ENCODE data around the gene HPSE2. TPM values are rescaled to one million over a fixed set of nuclear protein-coding genes. Genes with fewer than 3 reads are reported as not detected.

Gene HPSE2
- total and polyA plus RNA-seq, 2 of the 13 experiments (the other 11 are each of a cell fraction or from before 2014, with no cell fraction given), result 0.01 TPM; not detected in 1

DNA sequence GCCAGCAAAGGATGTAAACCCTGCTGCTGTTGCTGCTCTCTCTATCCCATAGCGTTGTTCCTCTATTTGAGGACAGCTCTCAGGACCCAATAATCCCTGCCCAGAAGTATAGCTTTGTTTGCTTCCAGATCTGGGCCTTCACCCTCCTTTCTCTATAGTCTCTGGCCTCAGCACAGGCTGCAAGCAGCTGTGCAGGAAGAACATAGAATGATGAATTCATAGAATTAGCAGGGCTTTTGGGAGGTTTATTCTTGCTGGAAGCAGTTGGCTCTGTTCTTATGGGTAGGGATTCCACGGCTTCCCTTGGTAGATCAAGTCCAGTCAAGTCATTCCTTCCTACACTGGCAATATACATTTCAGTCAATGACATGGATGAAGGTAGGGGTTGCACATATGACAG, 354.7 kb downstream of the HPSE2 start:
- FAIRE-seq (no peak), ATAC-seq (no peak), DNase-seq (ENCODE audit: low spot score) (no peak)
- TF ChIP-seq ZNF326 (CRISPR knock-in tag; IDR thresholded peaks at IDR 0.05; ENCODE audit: borderline replicate concordance), result no peak
- TF ChIP-seq, protein P1, sequence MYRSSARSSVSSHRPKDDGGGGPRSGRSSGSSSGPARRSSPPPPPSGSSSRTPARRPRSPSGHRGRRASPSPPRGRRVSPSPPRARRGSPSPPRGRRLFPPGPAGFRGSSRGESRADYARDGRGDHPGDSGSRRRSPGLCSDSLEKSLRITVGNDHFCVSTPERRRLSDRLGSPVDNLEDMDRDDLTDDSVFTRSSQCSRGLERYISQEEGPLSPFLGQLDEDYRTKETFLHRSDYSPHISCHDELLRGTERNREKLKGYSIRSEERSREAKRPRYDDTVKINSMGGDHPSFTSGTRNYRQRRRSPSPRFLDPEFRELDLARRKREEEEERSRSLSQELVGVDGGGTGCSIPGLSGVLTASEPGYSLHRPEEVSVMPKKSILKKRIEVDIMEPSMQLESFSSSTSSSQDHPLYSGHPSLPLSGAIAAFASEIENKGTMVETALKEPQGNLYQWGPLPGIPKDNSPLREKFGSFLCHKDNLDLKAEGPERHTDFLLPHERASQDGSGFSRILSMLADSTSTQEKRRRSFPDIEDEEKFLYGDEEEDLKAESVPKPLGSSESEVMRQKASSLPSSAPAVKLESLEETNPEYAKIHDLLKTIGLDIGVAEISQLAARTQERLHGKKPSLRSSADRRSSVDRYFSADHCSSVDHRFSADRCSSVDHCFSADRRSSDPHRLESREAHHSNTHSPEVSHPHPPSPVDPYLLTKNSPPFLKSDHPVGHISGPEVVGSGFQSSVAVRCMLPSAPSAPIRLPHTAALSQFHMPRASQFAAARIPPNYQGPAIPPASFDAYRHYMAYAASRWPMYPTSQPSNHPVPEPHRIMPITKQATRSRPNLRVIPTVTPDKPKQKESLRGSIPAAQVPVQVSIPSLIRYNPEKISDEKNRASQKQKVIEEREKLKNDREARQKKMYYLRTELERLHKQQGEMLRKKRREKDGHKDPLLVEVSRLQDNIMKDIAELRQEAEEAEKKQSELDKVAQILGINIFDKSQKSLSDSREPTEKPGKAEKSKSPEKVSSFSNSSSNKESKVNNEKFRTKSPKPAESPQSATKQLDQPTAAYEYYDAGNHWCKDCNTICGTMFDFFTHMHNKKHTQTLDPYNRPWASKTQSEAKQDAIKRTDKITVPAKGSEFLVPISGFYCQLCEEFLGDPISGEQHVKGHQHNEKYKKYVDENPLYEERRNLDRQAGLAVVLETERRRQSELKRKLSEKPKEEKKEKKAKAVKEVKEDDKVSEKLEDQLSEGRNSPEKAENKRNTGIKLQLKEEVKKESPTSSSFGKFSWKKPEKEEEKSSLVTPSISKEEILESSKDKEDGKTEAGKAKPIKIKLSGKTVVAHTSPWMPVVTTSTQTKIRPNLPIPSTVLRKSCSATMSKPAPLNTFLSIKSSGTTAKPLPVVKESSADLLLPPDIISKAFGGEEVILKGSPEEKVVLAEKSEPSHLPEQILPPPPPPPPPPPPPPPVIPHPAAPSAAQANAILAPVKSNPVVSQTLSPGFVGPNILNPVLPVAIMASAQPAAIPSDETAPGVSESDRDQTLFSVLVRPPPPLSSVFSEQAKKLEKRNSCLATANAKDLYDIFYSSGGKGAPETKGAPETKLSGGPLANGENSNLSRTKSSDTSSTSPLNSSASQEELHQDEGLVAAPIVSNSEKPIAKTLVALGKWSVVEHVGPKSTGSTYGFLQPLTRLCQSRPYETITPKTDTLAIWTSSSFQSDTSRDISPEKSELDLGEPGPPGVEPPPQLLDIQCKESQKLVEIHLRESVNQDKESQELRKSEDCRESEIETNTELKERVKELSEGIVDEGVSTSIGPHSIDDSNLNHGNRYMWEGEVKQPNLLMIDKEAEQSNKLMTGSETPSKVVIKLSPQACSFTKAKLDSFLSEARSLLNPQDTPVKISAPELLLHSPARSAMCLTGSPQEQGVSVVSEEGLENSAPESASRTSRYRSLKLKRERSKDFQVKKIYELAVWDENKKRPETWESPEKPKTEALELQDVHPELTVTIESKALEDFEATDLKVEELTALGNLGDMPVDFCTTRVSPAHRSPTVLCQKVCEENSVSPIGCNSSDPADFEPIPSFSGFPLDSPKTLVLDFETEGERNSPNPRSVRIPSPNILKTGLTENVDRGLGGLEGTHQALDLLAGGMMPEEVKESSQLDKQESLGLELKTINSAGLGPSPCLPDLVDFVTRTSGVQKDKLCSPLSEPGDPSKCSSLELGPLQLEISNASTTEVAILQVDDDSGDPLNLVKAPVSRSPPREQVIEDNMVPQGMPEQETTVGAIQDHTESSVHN (CRISPR knock-in tag; IDR thresholded peaks at IDR 0.05), result no peak
- TF ChIP-seq ZNF790 (CRISPR knock-in tag; IDR thresholded peaks at IDR 0.05; ENCODE audit: borderline replicate concordance), result no peak
- TF ChIP-seq, protein P2, sequence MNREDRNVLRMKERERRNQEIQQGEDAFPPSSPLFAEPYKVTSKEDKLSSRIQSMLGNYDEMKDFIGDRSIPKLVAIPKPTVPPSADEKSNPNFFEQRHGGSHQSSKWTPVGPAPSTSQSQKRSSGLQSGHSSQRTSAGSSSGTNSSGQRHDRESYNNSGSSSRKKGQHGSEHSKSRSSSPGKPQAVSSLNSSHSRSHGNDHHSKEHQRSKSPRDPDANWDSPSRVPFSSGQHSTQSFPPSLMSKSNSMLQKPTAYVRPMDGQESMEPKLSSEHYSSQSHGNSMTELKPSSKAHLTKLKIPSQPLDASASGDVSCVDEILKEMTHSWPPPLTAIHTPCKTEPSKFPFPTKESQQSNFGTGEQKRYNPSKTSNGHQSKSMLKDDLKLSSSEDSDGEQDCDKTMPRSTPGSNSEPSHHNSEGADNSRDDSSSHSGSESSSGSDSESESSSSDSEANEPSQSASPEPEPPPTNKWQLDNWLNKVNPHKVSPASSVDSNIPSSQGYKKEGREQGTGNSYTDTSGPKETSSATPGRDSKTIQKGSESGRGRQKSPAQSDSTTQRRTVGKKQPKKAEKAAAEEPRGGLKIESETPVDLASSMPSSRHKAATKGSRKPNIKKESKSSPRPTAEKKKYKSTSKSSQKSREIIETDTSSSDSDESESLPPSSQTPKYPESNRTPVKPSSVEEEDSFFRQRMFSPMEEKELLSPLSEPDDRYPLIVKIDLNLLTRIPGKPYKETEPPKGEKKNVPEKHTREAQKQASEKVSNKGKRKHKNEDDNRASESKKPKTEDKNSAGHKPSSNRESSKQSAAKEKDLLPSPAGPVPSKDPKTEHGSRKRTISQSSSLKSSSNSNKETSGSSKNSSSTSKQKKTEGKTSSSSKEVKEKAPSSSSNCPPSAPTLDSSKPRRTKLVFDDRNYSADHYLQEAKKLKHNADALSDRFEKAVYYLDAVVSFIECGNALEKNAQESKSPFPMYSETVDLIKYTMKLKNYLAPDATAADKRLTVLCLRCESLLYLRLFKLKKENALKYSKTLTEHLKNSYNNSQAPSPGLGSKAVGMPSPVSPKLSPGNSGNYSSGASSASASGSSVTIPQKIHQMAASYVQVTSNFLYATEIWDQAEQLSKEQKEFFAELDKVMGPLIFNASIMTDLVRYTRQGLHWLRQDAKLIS (CRISPR knock-in tag; IDR thresholded peaks at IDR 0.05), result no peak
- TF ChIP-seq ATM (IDR thresholded peaks at IDR 0.05; ENCODE audit: borderline replicate concordance), result no peak
- no peak for TF ChIP-seq REPIN1 (CRISPR knock-in tag; IDR thresholded peaks at IDR 0.05; ENCODE audit: borderline replicate concordance, low read depth)
- TF ChIP-seq, protein P3, sequence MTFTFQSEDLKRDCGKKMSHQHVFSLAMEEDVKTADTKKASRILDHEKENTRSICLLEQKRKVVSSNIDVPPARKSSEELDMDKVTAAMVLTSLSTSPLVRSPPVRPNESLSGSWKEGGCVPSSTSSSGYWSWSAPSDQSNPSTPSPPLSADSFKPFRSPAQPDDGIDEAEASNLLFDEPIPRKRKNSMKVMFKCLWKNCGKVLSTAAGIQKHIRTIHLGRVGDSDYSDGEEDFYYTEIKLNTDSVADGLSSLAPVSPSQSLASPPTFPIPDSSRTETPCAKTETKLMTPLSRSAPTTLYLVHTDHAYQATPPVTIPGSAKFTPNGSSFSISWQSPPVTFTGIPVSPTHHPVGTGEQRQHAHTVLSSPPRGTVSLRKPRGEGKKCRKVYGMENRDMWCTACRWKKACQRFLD (CRISPR knock-in tag; IDR thresholded peaks at IDR 0.05; ENCODE audit: borderline replicate concordance), result no peak
- TF ChIP-seq KMT2B (CRISPR knock-in tag; IDR thresholded peaks at IDR 0.05), result no peak
- no peak for TF ChIP-seq ZNF430 (CRISPR knock-in tag; IDR thresholded peaks at IDR 0.05)
- no peak for TF ChIP-seq POLR2AphosphoS2 (IDR thresholded peaks at IDR 0.05; ENCODE audit: low read depth, low read length)
- TF ChIP-seq, protein P4, sequence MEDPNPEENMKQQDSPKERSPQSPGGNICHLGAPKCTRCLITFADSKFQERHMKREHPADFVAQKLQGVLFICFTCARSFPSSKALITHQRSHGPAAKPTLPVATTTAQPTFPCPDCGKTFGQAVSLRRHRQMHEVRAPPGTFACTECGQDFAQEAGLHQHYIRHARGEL (CRISPR knock-in tag; IDR thresholded peaks at IDR 0.05), result no peak
- peaks cover 7% of the 10 kb centered on the region for H3K4me1 ChIP-seq (ENCODE audit: insufficient read depth, low read length)
- H3K27ac ChIP-seq (ENCODE audit: extremely low read length, insufficient read depth, low read length), result no peak overlapping the region
- no TSS peak for BruUV-seq (replicated peaks)
- no peaks in the 10 kb centered on the region for H3K27me3 ChIP-seq (ENCODE audit: control insufficient read depth in 1 of 2, insufficient read depth in 2 of 2, low read length in 2 of 2)
- ChIA-PET CTCF (ENCODE audit: low intra/inter-chr PET ratio, low total read pairs) (no interaction called here), POLR2A (no interaction called here)
- no peaks in the 10 kb centered on the region for H3K36me3 ChIP-seq (replicated peaks in 1 of 2; ENCODE audit: control insufficient read depth in 1 of 2, insufficient read depth in 2 of 2, low read length in 2 of 2)
- H2AFZ ChIP-seq (ENCODE audit: low read length), result no peak overlapping the region
- no peaks in the 10 kb centered on the region for H3K9me3 ChIP-seq (ENCODE audit: low read length)
- H3K4me3 ChIP-seq (replicated peaks in 1 of 3; ENCODE audit: insufficient read depth in 1 of 3, low read depth in 2 of 3, low read length in 3 of 3), result no peak overlapping the region
- 0% methylated on average over 2 of the region's 2 CpGs for WGBS (ENCODE audit: low lambda C conversion rate)
- H3K9ac ChIP-seq (ENCODE audit: insufficient read depth, low read depth, low read length), result no peak overlapping the region
- H3K4me2 ChIP-seq (ENCODE audit: low read depth, low read length), result no peak overlapping the region
- in situ Hi-C loops (cut with HindIII; ENCODE audit: extremely low pct_ligation_motif_present, low pct_unique_long_range_greater_than_20kb), result no loop called here
- H4K20me1 ChIP-seq (ENCODE audit: insufficient read depth, low read length), result no peaks in the 10 kb centered on the region
- intact Hi-C loops (cut with micrococcal nuclease; ENCODE audit: unreplicated experiment), result no loop called here
- H3K79me2 ChIP-seq (ENCODE audit: insufficient read depth, low read length), result no peaks in the 10 kb centered on the region
